Uterus (tissue), 4 donors: Measurements from ENCODE around the gene SOD3. TPM values are rescaled to one million over a fixed set of nuclear protein-coding genes. Genes with fewer than 3 reads are reported as not detected.

Experiments used
- DNase-seq, 2 donors: peaks; one replicate each; pipeline ENCODE4 v3.0.0-alpha.2; 2019 to 2020
- H3K27ac ChIP-seq, 2 donors: fragments of 200-600 bp; sonication (generic); 1 replicate in 1 of 2; 2 replicates in 1 of 2; pipeline ENCODE4 v1.5.1; 2016 to 2018
- H3K27me3 ChIP-seq, 2 donors: fragments of 200-600 bp; sonication (generic); one replicate each; pipeline ENCODE4 v1.5.1; 2018 to 2019; ENCODE audit warnings: control low read depth in 1 of 2
- H3K36me3 ChIP-seq, 2 donors: fragments of 200-600 bp; sonication (generic); one replicate each; pipeline ENCODE4 v1.5.1; 2019; ENCODE audit warnings: control low read depth in 1 of 2
- H3K4me1 ChIP-seq, 2 donors: fragments of 200-600 bp; sonication (generic); one replicate each; pipeline ENCODE4 v1.5.1; 2018 to 2019; ENCODE audit warnings: control low read depth in 1 of 2
- H3K4me3 ChIP-seq, 2 donors: fragments of 200-600 bp; sonication (generic); 1 replicate in 1 of 2; 2 replicates in 1 of 2; pipeline ENCODE4 v1.5.1; 2018 to 2019; ENCODE audit warnings: mild to moderate bottlenecking in 1 of 2
- H3K9me3 ChIP-seq, 2 donors: fragments of 200-600 bp; sonication (generic); one replicate each; pipeline ENCODE4 v1.5.1; 2019; ENCODE audit warnings: control low read depth in 1 of 2
- POLR2A ChIP-seq, 2 donors: fragments of 450-650 bp; IDR thresholded peaks; one replicate each; pipeline ENCODE4 v1.6.1; 2016; ENCODE audit warnings: antibody characterized with exemption in 2 of 2, mild to moderate bottlenecking in 1 of 2, moderate library complexity in 1 of 2
- intact Hi-C: fragments of 100-400 bp; cut with DNase I; formaldehyde crosslinking; loops from one replicate; pipeline ENCODE4 v1.15.1; 2023; ENCODE audit warnings: low total_unique reads
- total RNA-seq, 4 donors: library from RNA; depleted of rRNA in 3 of 4; stranded (reverse); fragments of >200 nt in 3 of 4; gene quantifications; one replicate each; pipeline versions ENCODE4 v1.1.0 to v1.2.4, GENCODE V29; 2014 to 2023
- TF ChIP-seq, protein P1 (sequence below), 4 experiments: fragments of 200-600 bp in 2 of 4; fragments of 450-650 bp in 2 of 4; sonication (generic) in 2 of 4; IDR thresholded peaks; one replicate each; pipeline ENCODE4 v1.5.1; 2016 to 2019; ENCODE audit warnings: antibody characterized with exemption in 4 of 4, mild to moderate bottlenecking in 2 of 4, moderate library complexity in 1 of 4
- donor health status: DM: yes; HTN: yes; CAD: no.

Gene SOD3
- total RNA-seq, 4 donors from 2014 or later: 34.4 to 78.6 (median 68.0) TPM

- Histone ChIP-seq H3K27me3 (no peaks in the 10 kb centered on the region), H3K9me3 (no peaks in the 10 kb centered on the region), H3K4me3 (no peak overlapping the region), H3K27ac (no peak overlapping the region), H3K36me3 (no peaks in the 10 kb centered on the region), H3K4me1 (no peaks in the 10 kb centered on the region)
- no peak for TF ChIP-seq POLR2A (IDR thresholded peaks at IDR 0.05)
- TF ChIP-seq, protein P1, sequence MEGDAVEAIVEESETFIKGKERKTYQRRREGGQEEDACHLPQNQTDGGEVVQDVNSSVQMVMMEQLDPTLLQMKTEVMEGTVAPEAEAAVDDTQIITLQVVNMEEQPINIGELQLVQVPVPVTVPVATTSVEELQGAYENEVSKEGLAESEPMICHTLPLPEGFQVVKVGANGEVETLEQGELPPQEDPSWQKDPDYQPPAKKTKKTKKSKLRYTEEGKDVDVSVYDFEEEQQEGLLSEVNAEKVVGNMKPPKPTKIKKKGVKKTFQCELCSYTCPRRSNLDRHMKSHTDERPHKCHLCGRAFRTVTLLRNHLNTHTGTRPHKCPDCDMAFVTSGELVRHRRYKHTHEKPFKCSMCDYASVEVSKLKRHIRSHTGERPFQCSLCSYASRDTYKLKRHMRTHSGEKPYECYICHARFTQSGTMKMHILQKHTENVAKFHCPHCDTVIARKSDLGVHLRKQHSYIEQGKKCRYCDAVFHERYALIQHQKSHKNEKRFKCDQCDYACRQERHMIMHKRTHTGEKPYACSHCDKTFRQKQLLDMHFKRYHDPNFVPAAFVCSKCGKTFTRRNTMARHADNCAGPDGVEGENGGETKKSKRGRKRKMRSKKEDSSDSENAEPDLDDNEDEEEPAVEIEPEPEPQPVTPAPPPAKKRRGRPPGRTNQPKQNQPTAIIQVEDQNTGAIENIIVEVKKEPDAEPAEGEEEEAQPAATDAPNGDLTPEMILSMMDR (IDR thresholded peaks at IDR 0.05): no peak
- intact Hi-C loops: no loop called here
- DNase-seq: no peak
Measured at GRCh38 chr4:24764345-24764744, 31.0 kb upstream of the SOD3 start.

- TF ChIP-seq, protein P1 (IDR thresholded peaks at IDR 0.05): no peak
- TF ChIP-seq POLR2A (IDR thresholded peaks at IDR 0.05): no peak
- no peaks in the 10 kb centered on the region for H3K4me1 ChIP-seq
- H3K27ac ChIP-seq: no peak overlapping the region
- H3K4me3 ChIP-seq: no peak overlapping the region
- no peak for DNase-seq
- intact Hi-C loops: no loop called here
- H3K27me3 ChIP-seq: no peaks in the 10 kb centered on the region
- no peaks in the 10 kb centered on the region for H3K36me3 ChIP-seq
- H3K9me3 ChIP-seq: no peaks in the 10 kb centered on the region
Measured at GRCh38 chr4:24765376-24765988, 29.9 kb upstream of the SOD3 start.

DNA sequence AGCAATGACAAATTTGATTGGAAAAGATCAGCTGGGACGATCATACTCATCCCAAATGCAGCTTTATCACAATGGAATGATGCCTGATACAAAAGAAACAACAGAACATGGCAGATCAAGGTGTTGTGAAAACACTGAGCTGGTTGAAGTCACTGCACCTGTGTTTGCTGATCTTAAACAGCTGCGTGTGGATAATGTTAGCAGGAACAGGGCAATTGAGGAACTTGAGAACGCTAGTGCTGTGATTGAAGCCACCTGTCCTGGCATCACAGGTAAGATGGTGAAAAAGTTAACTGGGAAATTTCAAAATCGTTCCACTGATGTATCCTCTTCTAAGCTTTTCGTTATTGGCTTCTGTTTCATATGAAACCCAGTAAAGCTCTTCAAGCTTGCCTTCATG lies 27.4 kb upstream of the SOD3 start:
- H3K4me3 ChIP-seq: no peak overlapping the region
- H3K4me1 ChIP-seq: no peaks in the 10 kb centered on the region
- TF ChIP-seq POLR2A (IDR thresholded peaks at IDR 0.05): no peak
- TF ChIP-seq, protein P1 (IDR thresholded peaks at IDR 0.05): no peak
- no peaks in the 10 kb centered on the region for H3K9me3 ChIP-seq
- H3K36me3 ChIP-seq: no peaks in the 10 kb centered on the region
- intact Hi-C loops: no loop called here
- DNase-seq: no peak
- no peaks in the 10 kb centered on the region for H3K27me3 ChIP-seq
- H3K27ac ChIP-seq: no peak overlapping the region

DNA sequence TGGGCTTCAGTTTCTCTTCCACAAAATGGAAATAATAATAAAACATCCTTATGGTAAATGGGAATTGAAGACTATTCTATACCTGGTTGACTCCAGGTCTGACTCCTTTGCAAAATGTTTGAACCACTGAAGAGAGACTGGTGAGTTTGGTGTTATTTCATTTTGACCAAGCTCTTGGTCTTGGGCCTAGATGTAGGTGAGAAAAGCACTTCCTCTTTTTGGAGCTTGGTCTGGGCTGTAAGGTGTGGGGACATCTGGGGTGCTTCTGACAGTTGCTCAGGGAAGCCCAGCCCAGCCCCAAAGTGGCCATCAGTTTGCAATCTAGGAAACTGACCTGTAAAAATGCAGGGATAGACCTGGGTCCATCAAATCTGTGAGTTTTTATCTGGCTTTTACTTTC lies 26.8 kb upstream of the SOD3 start:
- TF ChIP-seq POLR2A (IDR thresholded peaks at IDR 0.05): no peak
- TF ChIP-seq, protein P1 (IDR thresholded peaks at IDR 0.05): no peak
- intact Hi-C loops: no loop called here
- Histone ChIP-seq H3K9me3 (no peaks in the 10 kb centered on the region), H3K27me3 (no peaks in the 10 kb centered on the region), H3K36me3 (no peaks in the 10 kb centered on the region), H3K27ac (no peak overlapping the region), H3K4me1 (no peaks in the 10 kb centered on the region), H3K4me3 (no peak overlapping the region)
- no peak for DNase-seq

DNA sequence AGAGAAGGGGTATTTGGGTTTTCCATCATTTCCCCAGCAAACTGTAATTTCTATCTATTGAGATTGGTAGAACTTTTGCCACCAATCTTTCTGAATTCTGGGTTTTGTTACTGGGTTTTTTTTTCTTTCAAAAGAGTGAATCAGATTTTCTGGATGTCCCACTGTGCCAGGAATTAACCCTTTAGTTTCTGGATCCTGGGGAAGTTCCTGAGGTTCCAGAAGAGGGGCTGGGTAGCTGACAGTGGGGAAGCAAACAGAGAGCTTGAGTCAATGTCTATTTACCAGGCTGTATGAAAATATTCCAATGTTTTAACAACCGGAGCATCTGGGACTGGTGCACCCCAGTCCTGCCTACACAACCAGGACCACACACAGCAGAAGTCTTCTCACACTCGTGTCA lies 25.8 kb upstream of the SOD3 start:
- DNase-seq: no peak
- Histone ChIP-seq H3K4me3 (no peak overlapping the region), H3K36me3 (no peaks in the 10 kb centered on the region), H3K27me3 (no peaks in the 10 kb centered on the region), H3K9me3 (no peaks in the 10 kb centered on the region), H3K4me1 (no peaks in the 10 kb centered on the region), H3K27ac (no peak overlapping the region)
- intact Hi-C loops: no loop called here
- no peak for TF ChIP-seq POLR2A (IDR thresholded peaks at IDR 0.05)
- TF ChIP-seq, protein P1 (IDR thresholded peaks at IDR 0.05): no peak
